Measurements from ENCODE around the gene KAZALD1. TPM values are rescaled to one million over a fixed set of nuclear protein-coding genes. Genes with fewer than 3 reads are reported as not detected.

Gene KAZALD1
- total RNA-seq, 6 experiments from 2014 or later: 0.22 to 1.1 (median 0.57) TPM

DNA sequence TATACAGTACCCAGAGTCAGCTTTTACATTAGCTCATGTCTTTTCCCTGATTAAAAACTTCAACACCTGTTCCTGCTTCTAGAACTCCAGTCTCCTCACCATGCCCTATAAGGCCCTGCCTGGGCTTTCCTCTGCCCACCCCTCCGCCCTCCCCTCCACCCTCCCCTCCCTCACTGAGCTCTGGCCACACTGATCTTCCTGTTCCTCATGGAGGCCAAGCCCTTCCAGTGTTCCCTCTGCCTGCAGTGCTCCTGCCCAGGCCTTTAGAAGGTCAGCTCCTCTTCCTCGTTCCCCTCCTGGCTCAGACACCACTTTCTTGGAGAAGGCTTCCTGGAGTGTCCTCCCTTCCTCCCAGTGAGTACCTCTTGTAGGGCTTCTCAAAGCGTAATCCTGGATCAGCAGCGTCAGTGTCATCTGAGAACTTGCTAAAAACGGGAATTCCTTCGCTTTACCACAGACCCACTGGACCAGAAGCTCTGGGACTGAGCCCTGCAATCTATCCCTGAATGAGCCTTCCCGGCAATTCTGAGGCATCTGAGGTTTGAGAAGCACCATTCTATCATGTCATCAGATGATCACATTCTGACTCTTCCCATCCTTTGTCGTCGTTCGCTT is 34.6 kb upstream of the KAZALD1 start:
- H3K9me3 ChIP-seq: no peaks in the 10 kb centered on the region
- H3K27me3 ChIP-seq: no peaks in the 10 kb centered on the region
- no peaks in the 10 kb centered on the region for H3K36me3 ChIP-seq
- H3K27ac ChIP-seq: no peak overlapping the region
- no peak for ATAC-seq
- peaks cover 0 to 12% (median 0%) of the 10 kb centered on the region in 4 donors for H3K4me1 ChIP-seq
- intact Hi-C loops (cut with DNase I): no loop called here
- no peak for TF ChIP-seq CTCF (IDR thresholded peaks at IDR 0.05)
- no peak for TF ChIP-seq POLR2A (IDR thresholded peaks at IDR 0.05)
- no peak for DNase-seq
- WGBS (ENCODE audit: insufficient coverage, low coverage, low lambda C conversion rate, missing lambda C conversion rate): 69% methylated on average over 10 of the region's 10 CpGs
- no peak overlapping the region for H3K4me3 ChIP-seq

DNA sequence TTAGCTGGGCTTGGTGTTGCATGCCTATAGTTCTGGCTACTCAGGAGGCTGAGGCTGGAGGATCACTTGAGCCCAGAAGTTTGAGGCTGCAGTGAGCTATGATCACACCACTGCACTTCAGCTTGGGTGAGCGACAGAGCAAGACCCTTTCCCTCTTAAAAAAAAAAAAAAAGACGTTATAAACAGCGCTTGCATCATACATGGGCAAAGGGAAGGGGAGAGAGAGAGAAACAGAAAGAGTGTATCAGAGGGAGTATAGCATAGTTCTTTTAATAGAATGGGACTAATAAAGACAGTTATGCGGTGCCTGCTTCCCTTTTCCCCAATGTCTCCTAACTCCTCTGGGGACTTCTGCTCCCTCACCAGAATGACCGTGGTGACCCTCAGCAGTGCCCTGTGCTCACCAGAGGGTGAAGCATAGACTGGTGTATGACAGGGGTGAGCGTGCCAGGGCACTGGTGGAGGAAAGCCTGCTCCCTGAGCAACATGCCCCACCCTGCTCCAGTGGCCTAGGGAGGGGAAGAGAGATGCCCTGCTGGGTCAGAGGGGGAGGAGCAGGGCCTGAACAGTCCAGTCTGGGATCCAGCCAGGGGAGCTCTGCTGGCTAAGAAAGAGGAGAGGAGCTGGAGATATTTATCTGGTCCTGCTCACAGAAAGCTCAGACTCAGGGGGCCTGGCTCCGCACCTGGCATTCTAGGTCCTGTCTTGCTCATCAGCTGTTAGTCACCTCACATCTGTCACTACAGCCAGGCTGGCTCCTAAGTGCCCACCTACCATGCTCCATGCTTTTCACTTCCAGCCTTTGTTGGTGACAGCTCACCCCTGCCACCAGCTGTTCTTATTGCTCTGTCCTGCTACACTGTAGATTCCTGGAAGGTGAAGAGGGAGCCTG is 33.1 kb upstream of the KAZALD1 start:
- WGBS (ENCODE audit: insufficient coverage, low coverage, low lambda C conversion rate, missing lambda C conversion rate): 40% methylated on average over 3 of the region's 7 CpGs
- Histone ChIP-seq H3K4me3 (no peak overlapping the region), H3K27ac (no peak overlapping the region), H3K4me1 (peaks cover 0 to 12% (median 0%) of the 10 kb centered on the region in 4 donors), H3K27me3 (no peaks in the 10 kb centered on the region), H3K36me3 (no peaks in the 10 kb centered on the region), H3K9me3 (no peaks in the 10 kb centered on the region)
- TF ChIP-seq CTCF (IDR thresholded peaks at IDR 0.05) (no peak), POLR2A (IDR thresholded peaks at IDR 0.05) (no peak)
- ATAC-seq: no peak
- DNase-seq: no peak
- intact Hi-C loops (cut with DNase I): no loop called here

DNA sequence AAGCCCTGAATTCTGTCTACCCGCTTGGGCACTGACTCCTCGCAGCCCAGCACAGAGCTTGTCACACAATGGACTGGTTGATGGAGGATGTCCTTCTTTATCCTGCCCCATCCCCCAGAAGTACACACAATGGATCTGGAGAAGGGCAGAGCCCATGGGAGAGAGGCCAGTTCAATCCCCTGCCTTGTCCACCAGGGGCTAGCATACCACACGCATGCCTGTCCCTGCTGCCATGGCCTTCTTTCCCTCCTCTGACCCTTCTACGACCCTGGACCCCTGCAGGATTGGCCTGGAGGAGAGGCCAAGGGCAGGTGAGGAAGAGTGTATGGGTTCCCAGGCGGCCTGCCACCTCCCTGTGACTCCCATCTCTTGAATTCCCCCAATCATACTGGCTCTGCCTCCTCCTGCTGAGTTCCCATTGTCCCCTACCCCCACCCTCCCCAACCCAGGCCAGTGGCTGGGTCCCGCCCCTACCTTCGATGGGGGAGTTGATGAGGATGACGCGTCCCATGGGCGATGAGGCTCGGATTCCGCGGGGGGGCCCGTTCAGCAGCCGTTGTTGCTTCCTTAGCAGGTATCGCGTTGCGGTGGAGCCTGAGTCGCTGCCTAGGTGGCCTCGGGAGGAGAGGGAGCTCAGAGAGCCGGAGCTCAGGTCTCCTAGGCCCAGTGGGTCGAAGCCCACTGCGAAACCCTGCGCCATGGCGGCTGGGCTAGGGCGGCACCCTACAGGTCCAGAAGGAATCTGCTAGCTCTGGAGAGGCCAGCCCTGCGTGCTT is 32.1 kb upstream of the KAZALD1 start:
- ATAC-seq (no peak), DNase-seq (no peak)
- Histone ChIP-seq H3K36me3 (no peaks in the 10 kb centered on the region), H3K9me3 (no peaks in the 10 kb centered on the region), H3K4me1 (peaks cover 0 to 12% (median 0%) of the 10 kb centered on the region in 4 donors), H3K4me3 (no peak overlapping the region), H3K27me3 (no peaks in the 10 kb centered on the region), H3K27ac (no peak overlapping the region)
- peak in 1 of 4 donors; percentile 2 for TF ChIP-seq CTCF (IDR thresholded peaks at IDR 0.05)
- TF ChIP-seq POLR2A (IDR thresholded peaks at IDR 0.05): no peak
- WGBS (ENCODE audit: insufficient coverage, low coverage, low lambda C conversion rate, missing lambda C conversion rate): 49% methylated on average over 5 of the region's 27 CpGs
- intact Hi-C loops (cut with DNase I): no loop called here

GRCh38 chr10:101030496-101031127 is 31.2 kb upstream of the KAZALD1 start:
- TF ChIP-seq POLR2A (IDR thresholded peaks at IDR 0.05) (no peak), CTCF (IDR thresholded peaks at IDR 0.05) (no peak)
- intact Hi-C loops (cut with DNase I): no loop called here
- Histone ChIP-seq H3K27ac (no peak overlapping the region), H3K9me3 (no peaks in the 10 kb centered on the region), H3K27me3 (no peaks in the 10 kb centered on the region), H3K36me3 (no peaks in the 10 kb centered on the region), H3K4me3 (peak overlapping the region; percentile 58 to 78 (median 66)), H3K4me1 (peaks cover 0 to 12% (median 0%) of the 10 kb centered on the region in 4 donors)
- 10% methylated on average over 7 of the region's 25 CpGs for WGBS (ENCODE audit: insufficient coverage, low coverage, low lambda C conversion rate, missing lambda C conversion rate)
- ATAC-seq (no peak), DNase-seq (no peak)
